PFSK-1 (cell line): ENCODE results near the gene SLC15A5.

Experiments
- FOXP2 ChIP-seq: optimal IDR thresholded peaks from 2 replicates; pipeline ENCODE3; 2011; ENCODE audit warnings: borderline replicate concordance, control low read depth, inconsistent platforms; ENCODE audit not compliant: insufficient read depth; ENCODE audit errors: extremely low read length, extremely low read depth
- POLR2AphosphoS5 ChIP-seq: IDR thresholded peaks from 2 replicates; pipeline ENCODE4 v1.6.1; 2012; ENCODE audit warnings: low read depth, mild to moderate bottlenecking, control low read depth, low read length, moderate library complexity
- REST ChIP-seq, 2 experiments: IDR thresholded peaks; 2 replicates each; pipeline versions ENCODE4 v1.6.1 to v1.8.0; 2011 to 2012; ENCODE audit warnings: low read depth in 2 of 2, low read length in 2 of 2, control low read depth in 1 of 2, inconsistent platforms in 1 of 2, mild to moderate bottlenecking in 1 of 2, moderate library complexity in 1 of 2; ENCODE audit not compliant: insufficient read depth in 1 of 2
- SIN3A ChIP-seq: IDR thresholded peaks from 2 replicates; pipeline ENCODE4 v1.6.1; 2012; ENCODE audit warnings: mild to moderate bottlenecking, low read length, moderate library complexity, borderline replicate concordance; ENCODE audit not compliant: insufficient read depth
- TAF1 ChIP-seq: IDR thresholded peaks from 2 replicates; pipeline ENCODE4 v1.6.1; 2012; ENCODE audit warnings: low read length, control low read depth, borderline replicate concordance; ENCODE audit not compliant: insufficient read depth

Gene SLC15A5

GRCh38 chr12:16323638-16324037 lies 46.2 kb upstream of the SLC15A5 start:
- no peak for TF ChIP-seq TAF1
- TF ChIP-seq FOXP2: no peak
- TF ChIP-seq POLR2AphosphoS5: no peak
- TF ChIP-seq SIN3A: no peak
- no peak for TF ChIP-seq REST (IDR thresholded peaks at IDR 0.05; ENCODE audit: insufficient read depth in 1 of 2, low read depth in 2 of 2, low read length in 2 of 2)

DNA sequence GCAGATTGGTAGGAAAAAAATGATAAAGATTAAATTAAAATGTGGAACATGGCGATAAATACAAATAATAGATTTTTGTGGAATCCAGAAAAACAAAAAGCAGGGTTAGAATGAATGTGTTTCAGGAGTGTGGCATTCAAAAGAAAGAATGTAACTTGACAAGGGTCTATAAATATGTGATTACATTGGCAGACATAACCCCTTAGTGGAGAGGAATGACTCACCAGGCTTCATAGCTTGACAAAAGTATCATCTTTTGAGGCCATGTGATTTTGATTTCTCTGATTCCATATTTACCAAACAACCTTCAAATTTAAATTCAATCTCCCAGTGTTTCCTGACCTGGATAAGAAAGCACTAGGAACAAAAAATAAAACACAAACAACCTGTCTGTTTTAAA lies 45.5 kb upstream of the SLC15A5 start:
- TF ChIP-seq REST (IDR thresholded peaks at IDR 0.05; ENCODE audit: insufficient read depth in 1 of 2, low read depth in 2 of 2, low read length in 2 of 2) (no peak), POLR2AphosphoS5 (no peak), SIN3A (no peak), FOXP2 (no peak), TAF1 (no peak)

GRCh38 chr12:16310934-16311333 lies 33.4 kb upstream of the SLC15A5 start:
- TF ChIP-seq SIN3A (no peak), FOXP2 (no peak), TAF1 (no peak), POLR2AphosphoS5 (no peak), REST (IDR thresholded peaks at IDR 0.05; ENCODE audit: insufficient read depth in 1 of 2, low read depth in 2 of 2, low read length in 2 of 2) (no peak)

GRCh38 chr12:16307856-16308475 lies 30.5 kb upstream of the SLC15A5 start:
- TF ChIP-seq FOXP2: no peak
- no peak for TF ChIP-seq POLR2AphosphoS5
- no peak for TF ChIP-seq SIN3A
- TF ChIP-seq REST (IDR thresholded peaks at IDR 0.05; ENCODE audit: insufficient read depth in 1 of 2, low read depth in 2 of 2, low read length in 2 of 2): no peak
- no peak for TF ChIP-seq TAF1

- TF ChIP-seq TAF1 (no peak), POLR2AphosphoS5 (no peak), FOXP2 (no peak), REST (IDR thresholded peaks at IDR 0.05; ENCODE audit: insufficient read depth in 1 of 2, low read depth in 2 of 2, low read length in 2 of 2) (no peak), SIN3A (no peak)
Measured at GRCh38 chr12:16303939-16304338, 26.5 kb upstream of the SLC15A5 start.
